HG02759 (cell line): ENCODE data around the gene ZNHIT1.
A peak's percentile ranks its signal among the peaks of the same experiment; 100 is the strongest.
"Not testable (repeated sequence)": the region's sequence is repeated elsewhere in the genome, so short reads cannot be mapped to it uniquely, and the experiment has no call there.

Experiments used
- ATAC-seq: cut with Tn5 transposase; IDR thresholded peaks from one replicate; pipeline ENCODE4 v1.9.1; 2021; ENCODE audit warnings: mild to moderate bottlenecking, moderate library complexity; ENCODE audit not compliant: unreplicated experiment

Gene ZNHIT1

GRCh38 chr7:101240226-101241014 is 22.5 kb downstream of the ZNHIT1 start:
- ATAC-seq: no peak

DNA sequence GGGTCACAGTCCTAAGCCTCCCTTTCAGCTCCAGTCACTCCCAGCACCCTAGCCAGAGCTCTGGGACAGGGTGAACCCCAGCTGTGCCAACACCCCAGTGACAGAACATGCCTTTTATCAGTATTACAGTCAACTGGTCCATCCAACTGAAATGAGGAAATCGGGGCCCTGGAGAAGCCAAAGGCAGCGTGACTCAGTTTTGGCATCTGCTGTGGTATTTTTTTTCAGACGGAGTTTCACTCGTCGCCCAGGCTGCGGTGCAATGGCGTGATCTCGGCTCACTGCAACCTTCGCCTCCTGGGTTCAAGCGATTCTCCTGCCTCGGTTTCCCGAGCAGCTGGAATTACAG is 23.0 kb downstream of the ZNHIT1 start:
- no peak for ATAC-seq

DNA sequence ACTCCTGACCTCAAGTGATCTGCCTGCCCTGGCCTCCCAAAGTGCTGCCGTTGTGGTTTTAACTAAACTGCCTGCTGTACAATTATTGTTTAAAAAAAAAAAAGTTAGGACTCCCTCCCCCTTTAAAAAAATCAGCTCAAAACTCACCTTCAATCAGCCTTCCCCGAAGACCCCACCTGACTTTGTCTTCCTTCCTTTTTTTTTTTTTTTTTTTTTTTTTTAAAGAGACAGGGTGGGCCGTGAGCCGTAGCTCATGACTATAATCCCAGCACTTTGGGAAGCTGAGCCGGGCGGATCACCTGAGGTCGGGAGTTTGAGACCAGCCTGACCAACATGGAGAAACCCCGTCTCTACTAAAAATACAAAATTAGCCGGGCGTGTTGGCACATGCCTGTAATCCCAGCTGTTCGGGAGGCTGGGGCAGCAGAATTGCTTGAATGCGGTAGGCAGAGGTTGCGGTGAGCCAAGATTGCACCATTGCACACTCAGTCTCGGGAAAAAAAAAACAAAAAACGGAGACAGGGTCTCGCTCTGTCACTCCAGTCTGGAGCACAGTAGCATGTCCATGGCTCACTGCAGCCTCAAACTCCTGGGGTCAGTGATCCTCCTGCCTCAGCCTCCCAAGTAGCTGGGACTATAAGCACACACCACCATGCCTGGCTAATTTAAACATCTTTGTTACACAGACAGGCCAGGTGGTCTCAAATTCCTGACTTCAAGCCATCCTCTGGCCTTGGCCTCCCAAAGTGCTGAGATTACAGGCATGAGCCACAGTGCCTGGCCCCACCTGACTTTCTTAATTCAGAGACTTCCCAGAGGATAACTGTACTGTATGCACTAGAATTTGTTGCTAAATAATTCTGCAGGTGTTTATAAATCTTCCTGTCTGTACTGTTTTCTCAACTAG is 23.7 kb downstream of the ZNHIT1 start:
- no peak for ATAC-seq

DNA sequence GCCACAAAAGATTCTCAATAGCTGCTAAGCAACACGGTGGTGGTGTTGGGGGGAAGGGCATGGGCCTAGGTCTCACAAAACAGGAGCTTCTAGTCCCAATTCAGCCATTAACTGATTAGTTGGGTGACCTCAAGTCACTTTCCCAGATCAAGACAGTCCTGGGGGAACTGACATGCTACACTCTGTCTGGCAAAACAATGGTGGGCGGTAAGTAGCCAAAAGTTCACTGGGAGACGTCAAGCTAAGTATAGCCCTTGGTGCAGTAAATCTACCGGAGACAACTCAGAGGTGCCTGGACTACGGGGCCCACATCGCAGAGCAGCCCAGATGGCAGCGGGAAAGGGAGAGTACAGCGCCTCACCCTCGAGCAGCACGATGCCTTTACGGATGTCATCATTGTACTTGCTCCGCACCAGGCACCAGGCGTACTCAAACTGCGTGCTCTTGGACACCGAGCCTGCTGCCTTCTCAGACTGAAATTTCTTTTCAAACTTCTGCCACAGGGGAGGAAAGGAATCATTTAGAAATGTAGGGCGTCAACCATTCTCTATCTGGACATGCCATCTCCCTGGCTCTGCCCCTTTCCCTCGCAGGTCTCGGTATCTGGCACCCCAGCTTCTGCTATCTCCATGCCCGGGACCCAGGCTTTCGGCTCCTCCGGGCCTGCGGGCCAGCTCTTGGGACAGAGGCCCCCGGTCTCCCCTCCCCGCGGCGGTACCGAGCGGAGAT is 25.8 kb downstream of the ZNHIT1 start:
- no peak for ATAC-seq

DNA sequence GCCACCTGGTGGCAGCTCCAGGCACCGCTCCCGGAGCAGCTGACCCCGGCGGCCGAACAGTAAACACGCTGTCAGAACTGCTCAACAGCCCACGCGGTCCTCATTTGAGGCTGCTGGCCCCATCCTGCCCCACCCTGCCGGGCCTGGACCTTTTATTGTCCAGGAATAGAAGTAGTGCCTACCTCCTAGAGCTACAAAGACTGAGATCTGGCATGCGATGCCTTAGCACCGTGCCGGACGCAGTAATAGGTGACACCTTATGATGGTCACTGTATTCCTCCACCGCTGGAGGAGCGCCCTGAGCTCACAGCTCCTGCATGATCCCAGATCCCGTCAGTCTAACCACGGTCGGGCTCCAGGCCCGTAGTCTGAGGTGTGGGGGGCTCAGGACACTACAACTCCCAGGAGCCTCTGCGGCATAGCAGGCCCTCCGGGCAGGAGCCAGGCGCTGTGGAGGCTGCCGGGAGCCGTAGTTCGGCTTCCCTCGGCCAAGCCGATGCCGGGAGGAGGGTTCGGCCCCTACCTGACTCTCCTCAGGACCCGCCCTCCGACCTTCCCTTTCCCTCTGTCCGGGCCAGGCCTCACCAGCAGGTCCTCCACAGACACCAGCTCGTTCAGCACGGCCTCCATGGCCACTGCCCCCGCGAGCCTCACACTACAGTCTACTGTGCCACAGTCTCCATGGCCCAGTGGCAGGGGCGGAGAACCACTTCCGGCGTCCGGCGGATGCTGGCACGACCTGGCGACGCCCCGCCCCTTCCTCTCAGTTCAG is 26.6 kb downstream of the ZNHIT1 start, which contains the start of gene FIS1:
TSS of gene FIS1 (minus strand) at position 707 of the 772 bp plus-strand sequence. CDS start at position 630, 77 bp downstream.
- ATAC-seq: peak; percentile 94

GRCh38 chr7:101245147-101245668 is 27.2 kb downstream of the ZNHIT1 start:
- ATAC-seq: peak; percentile 1

- ATAC-seq: no peak
Observed at GRCh38 chr7:101248276-101248675, 30.3 kb downstream of the ZNHIT1 start.

DNA sequence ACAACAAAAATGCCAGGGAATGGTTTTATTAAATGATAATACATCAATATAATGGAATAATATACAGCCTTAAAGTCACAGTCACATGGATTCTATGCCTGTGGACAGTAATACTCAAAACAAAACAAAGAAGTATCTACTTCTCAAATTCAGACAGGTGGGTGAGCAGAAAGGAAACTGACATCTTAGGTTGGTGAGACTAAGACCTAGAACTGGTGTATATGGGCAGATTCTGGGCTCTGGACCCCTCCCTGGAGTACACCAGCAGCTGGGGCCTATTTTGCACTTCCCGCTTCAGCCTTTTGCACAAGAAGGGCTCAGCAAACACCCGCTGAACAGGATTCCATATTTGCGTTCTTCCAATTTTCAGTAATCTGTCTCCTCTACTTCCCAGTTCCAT is 32.4 kb downstream of the ZNHIT1 start:
- ATAC-seq: no peak

DNA sequence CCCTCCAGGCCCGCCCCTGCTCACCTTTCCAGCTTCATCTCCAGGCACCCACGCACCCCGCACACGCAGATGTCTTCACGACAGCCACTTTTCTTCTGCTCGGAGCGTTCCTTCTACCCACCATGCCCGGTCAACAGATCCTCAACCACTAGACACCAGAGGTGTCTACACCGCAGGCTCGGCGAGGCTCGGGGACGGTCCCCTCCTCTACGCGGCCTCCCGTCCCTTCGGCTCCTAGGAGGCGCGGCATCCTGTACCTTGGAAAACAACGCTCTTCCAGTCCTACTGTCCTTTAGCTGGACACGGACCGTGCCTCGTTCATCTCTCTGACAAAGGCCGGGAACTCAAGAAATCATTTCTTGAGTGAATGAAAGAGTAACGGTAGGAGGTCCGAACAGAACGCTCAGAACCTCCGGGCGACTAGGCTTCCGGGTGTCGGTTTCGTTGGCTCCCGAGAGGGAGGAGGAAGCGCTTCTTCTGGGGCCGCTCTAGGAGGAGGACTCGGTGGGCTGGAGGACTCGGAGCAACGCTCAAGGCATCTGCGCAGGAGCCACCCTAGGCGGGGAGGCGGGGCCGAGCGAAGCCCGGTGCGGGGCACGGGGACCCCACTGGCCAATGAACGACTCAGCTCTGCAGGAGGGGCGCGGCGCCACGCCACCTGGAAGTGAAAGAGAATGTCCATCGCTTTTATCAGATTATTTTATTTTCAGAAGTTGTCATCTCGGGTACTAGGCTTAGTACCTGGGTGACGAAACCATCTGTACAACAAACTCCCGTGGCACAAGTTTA is 34.1 kb downstream of the ZNHIT1 start:
- peak; percentile 99 for ATAC-seq

- ATAC-seq: not testable (repeated sequence)
Observed at GRCh38 chr7:101253199-101253598, 35.2 kb downstream of the ZNHIT1 start.

GRCh38 chr7:101255796-101256195 is 37.8 kb downstream of the ZNHIT1 start:
- ATAC-seq: no peak

DNA sequence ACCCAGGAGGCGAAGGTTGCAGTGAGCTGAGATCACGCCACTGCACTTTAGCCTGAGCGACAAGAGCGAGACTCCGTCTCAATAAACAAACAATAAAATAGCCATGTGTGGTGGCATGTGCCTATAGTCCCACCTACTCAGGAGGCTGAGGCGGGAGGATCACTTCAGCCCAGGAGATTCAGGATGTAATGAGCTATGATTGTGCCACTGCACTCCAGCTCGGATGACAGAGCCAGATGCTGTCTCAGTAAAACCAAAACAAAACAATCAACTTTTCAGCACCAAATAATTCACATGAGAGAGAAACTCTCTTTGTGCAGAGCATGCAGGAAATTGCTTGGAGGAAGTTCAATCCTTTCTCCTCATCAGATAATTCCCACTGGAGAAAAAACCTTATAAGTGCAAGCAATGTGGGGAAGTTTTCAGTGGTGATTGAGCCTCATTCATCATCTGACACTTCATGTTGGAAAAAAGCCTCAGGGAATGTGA is 40.3 kb downstream of the ZNHIT1 start:
- no peak for ATAC-seq

DNA sequence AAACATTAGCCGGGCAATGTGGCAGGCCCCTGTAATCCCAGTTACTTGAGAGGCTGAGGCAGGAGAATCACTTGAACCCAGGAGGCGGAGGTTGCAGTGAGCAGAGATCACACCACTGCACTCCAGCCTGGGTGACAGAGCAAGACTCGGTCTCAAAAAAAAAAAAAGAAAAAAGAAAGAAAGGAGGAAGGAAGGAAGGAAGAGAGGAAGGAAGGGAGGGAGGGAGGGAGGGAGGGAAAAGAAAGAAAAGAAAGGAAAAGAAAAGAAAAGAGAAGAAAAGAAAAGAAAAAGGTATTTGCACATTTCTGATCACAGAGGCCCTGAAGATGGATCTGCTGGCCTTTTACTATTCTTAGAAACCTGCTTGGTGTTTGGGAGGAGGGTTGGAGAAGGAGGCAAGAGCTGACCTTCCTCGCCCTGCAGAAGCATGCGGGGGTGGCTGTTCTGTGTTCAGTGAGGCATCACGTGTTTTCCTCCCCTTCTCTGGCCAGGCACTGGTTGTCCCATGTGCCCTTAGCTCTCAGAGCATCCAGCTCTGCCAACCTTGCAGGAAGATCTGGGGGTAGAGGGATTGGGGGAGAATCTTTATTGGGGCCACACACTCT is 46.2 kb downstream of the ZNHIT1 start:
- ATAC-seq: not testable (repeated sequence)

- no peak for ATAC-seq
Observed at GRCh38 chr7:101265622-101266516, 47.9 kb downstream of the ZNHIT1 start.

DNA sequence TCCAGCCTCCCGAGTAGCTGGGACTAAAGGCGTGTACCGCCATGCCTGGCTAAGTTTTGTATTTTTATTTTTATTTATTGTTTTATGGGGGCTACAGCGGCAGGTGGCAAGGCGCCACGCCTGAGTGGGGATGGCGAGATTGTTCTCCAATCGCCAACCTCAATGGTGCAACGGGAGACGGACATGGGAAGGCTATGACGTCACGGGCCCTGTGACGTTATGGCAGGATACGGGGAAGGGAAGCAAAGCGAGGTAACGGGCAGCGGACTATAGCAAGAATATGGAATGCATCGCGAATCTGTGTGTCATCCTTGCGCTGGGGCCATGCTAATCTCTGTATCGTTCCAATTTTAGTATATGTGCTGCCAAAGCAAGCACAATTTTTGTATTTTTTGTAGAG is 51.7 kb downstream of the ZNHIT1 start:
- no peak for ATAC-seq

DNA sequence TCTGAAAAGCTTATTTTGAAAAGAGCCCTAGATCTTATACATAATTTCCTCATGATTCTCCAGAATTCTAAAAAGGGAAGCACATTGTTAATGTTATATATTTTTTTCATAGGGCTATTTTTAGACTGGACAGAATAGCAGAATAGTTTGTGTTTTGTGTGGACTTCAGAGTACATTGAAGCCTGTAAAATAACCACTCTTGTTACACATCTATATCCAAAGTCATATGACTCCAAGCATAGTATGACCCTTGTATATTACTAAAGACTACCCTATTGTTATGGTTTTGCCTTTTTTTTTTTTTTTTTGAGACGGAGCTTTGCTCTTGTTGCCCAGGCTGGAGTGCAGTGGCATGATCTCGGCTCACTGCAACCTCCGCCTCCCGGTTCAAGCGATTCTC is 53.1 kb downstream of the ZNHIT1 start:
- no peak for ATAC-seq

DNA sequence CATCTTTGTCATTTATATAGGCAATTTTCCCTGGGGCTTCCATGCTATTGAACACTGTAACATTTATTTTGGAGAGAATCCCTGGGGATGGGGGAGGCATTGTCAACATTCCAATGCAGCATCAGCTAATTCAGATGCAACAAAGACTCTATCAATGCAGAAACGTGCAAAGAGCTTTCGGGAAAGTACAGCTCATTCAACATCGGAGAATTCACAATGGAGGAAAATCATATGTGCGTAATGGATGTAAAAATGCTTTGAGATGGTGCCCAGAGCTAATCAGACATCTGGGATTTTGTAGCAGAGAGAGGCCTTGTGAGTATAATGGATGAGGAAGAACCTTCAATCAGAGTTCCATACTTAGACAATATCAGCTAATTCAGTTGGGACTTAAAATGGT is 55.2 kb downstream of the ZNHIT1 start:
- ATAC-seq: no peak
